IMR-90 (cell line): ENCODE measurements around the gene WDR27. TPM values are rescaled to one million over a fixed set of nuclear protein-coding genes. Genes with fewer than 3 reads are reported as not detected.

Source experiments
- ATAC-seq: fragments of 200-7000 bp; cut with Tn5 transposase; 2 replicates; pipeline ENCODE4 v1.9.1; 2020; ENCODE audit warnings: low read depth, mild to moderate bottlenecking, moderate library complexity
- BruUV-seq: library from RNA; stranded (reverse); fragments of 400-500 nt; replicated peaks from 2 replicates; lab custom pipeline; 2021; lab: Mats Ljungman, UMichigan
- CTCF ChIA-PET: fragments of 300-600 bp; formaldehyde crosslinking; extraction: SDS; loops from one replicate; lab custom pipeline; 2021; ENCODE audit warnings: antibody characterized with exemption; lab: Yijun Ruan, JAX
- POLR2A ChIA-PET: fragments of 300-600 bp; sonication (Branson Sonifier 250); formaldehyde crosslinking; loops from one replicate; lab custom pipeline; 2022; ENCODE audit warnings: antibody characterized with exemption; ENCODE audit not compliant: unreplicated experiment; lab: Charles Lee
- DNase-seq: peaks from one replicate; pipeline ENCODE4 v3.0.0; 2013
- H2AFZ ChIP-seq: replicated peaks from 2 replicates; pipeline ENCODE3; 2013; ENCODE audit warnings: low read length, mild to moderate bottlenecking; ENCODE audit not compliant: poor library complexity
- H2AK5ac ChIP-seq: 2 replicates; pipeline ENCODE4 v1.6.1; 2013; ENCODE audit warnings: low read depth, low read length, inconsistent platforms
- H2AK9ac ChIP-seq: replicated peaks from 2 replicates; pipeline ENCODE3; 2013; ENCODE audit warnings: mild to moderate bottlenecking, low read depth, low read length, moderate library complexity; ENCODE audit not compliant: poor library complexity
- H2BK120ac ChIP-seq: 2 replicates; pipeline ENCODE4 v1.6.1; 2013; ENCODE audit warnings: low read depth, low read length, inconsistent platforms
- H2BK15ac ChIP-seq: 3 replicates; pipeline ENCODE4 v1.6.1; 2013; ENCODE audit warnings: low read depth, low read length, inconsistent platforms
- H2BK20ac ChIP-seq: 2 replicates; pipeline ENCODE4 v1.6.1; 2013; ENCODE audit warnings: low read depth, mild to moderate bottlenecking, inconsistent platforms, low read length, moderate library complexity
- H2BK5ac ChIP-seq: 2 replicates; pipeline ENCODE4 v1.6.1; 2013; ENCODE audit warnings: mild to moderate bottlenecking, low read depth, low read length, inconsistent platforms; ENCODE audit not compliant: poor library complexity, severe bottlenecking
- H3K14ac ChIP-seq: replicated peaks from 2 replicates; pipeline ENCODE4 v1.6.1; 2013; ENCODE audit warnings: low read depth, low read length, inconsistent platforms
- H3K18ac ChIP-seq: 2 replicates; pipeline ENCODE4 v1.6.1; 2013; ENCODE audit warnings: low read depth, low read length, control low read depth
- H3K23ac ChIP-seq: 2 replicates; pipeline ENCODE4 v1.6.1; 2013; ENCODE audit warnings: low read depth, low read length, inconsistent platforms
- H3K27ac ChIP-seq: 2 replicates; pipeline ENCODE4 v1.5.1; 2013; ENCODE audit warnings: mild to moderate bottlenecking, control low read depth, low read length; ENCODE audit not compliant: insufficient read depth
- H3K27me3 ChIP-seq: 2 replicates; pipeline ENCODE4 v1.6.1; 2013; ENCODE audit warnings: low read length; ENCODE audit not compliant: control insufficient read depth, insufficient read depth
- H3K36me3 ChIP-seq: 2 replicates; pipeline ENCODE4 v1.6.1; 2013; ENCODE audit warnings: low read length, mixed read lengths; ENCODE audit not compliant: control insufficient read depth, insufficient read depth
- H3K4ac ChIP-seq: 2 replicates; pipeline ENCODE4 v1.6.1; 2013; ENCODE audit warnings: low read depth, low read length, inconsistent platforms
- H3K4me1 ChIP-seq: 2 replicates; pipeline ENCODE4 v1.6.1; 2013; ENCODE audit warnings: low read length, mixed read lengths; ENCODE audit not compliant: control insufficient read depth, insufficient read depth
- H3K4me2 ChIP-seq: 2 replicates; pipeline ENCODE4 v1.6.1; 2013; ENCODE audit warnings: low read depth, mild to moderate bottlenecking, control low read depth, low read length, moderate library complexity
- H3K4me3 ChIP-seq: 2 replicates; pipeline ENCODE4 v1.5.1; 2013; ENCODE audit warnings: low read depth, mild to moderate bottlenecking, control low read depth, low read length, moderate library complexity; ENCODE audit not compliant: insufficient read depth
- H3K56ac ChIP-seq: 2 replicates; pipeline ENCODE4 v1.6.1; 2013; ENCODE audit warnings: low read length, inconsistent platforms; ENCODE audit not compliant: insufficient read depth; ENCODE audit errors: extremely low read depth
- H3K79me1 ChIP-seq, 2 experiments: 2 replicates each; pipeline ENCODE4 v1.6.1; 2013; ENCODE audit warnings: low read length in 2 of 2, inconsistent platforms in 1 of 2, low read depth in 1 of 2
- H3K9ac ChIP-seq: 2 replicates; pipeline ENCODE4 v1.6.1; 2013; ENCODE audit warnings: low read depth, low read length, control low read depth
- H3K9me1 ChIP-seq: 2 replicates; pipeline ENCODE4 v1.6.1; 2013; ENCODE audit warnings: low read length, inconsistent platforms; ENCODE audit not compliant: insufficient read depth
- H3K9me3 ChIP-seq: 2 replicates; pipeline ENCODE4 v1.6.1; 2013; ENCODE audit warnings: low read length; ENCODE audit not compliant: control insufficient read depth, insufficient read depth
- H4K20me1 ChIP-seq: 2 replicates; pipeline ENCODE4 v1.6.1; 2013; ENCODE audit warnings: low read length, inconsistent platforms; ENCODE audit not compliant: insufficient read depth
- H4K5ac ChIP-seq: 2 replicates; pipeline ENCODE4 v1.6.1; 2013; ENCODE audit warnings: mild to moderate bottlenecking, low read depth, low read length, control low read depth
- H4K8ac ChIP-seq, 2 experiments: 2 replicates each; pipeline ENCODE4 v1.6.1; 2013; ENCODE audit warnings: low read depth in 2 of 2, low read length in 2 of 2, control low read depth in 1 of 2, inconsistent platforms in 1 of 2
- H4K91ac ChIP-seq: 2 replicates; pipeline ENCODE4 v1.6.1; 2013; ENCODE audit warnings: low read depth, low read length, inconsistent platforms; ENCODE audit not compliant: insufficient read depth
- BHLHE40 ChIP-seq: fragments of 150-350 bp; IDR thresholded peaks from 2 replicates; pipeline ENCODE4 v1.6.1; 2016; ENCODE audit warnings: mild to moderate bottlenecking, low read depth, low read length
- CEBPB ChIP-seq: IDR thresholded peaks from 2 replicates; pipeline ENCODE4 v1.6.1; 2012; ENCODE audit warnings: low read depth, low read length, improper control_type of control experiment
- ELK1 ChIP-seq: fragments of 150-350 bp; IDR thresholded peaks from 2 replicates; pipeline ENCODE4 v1.6.1; 2016; ENCODE audit warnings: low read depth, mild to moderate bottlenecking, low read length, moderate library complexity, borderline replicate concordance
- FOS ChIP-seq: fragments of 150-350 bp; IDR thresholded peaks from 2 replicates; pipeline ENCODE4 v1.6.1; 2016; ENCODE audit warnings: low read depth, low read length
- MAFK ChIP-seq: IDR thresholded peaks from 2 replicates; pipeline ENCODE4 v1.6.1; 2012; ENCODE audit warnings: low read depth, low read length, improper control_type of control experiment
- MAZ ChIP-seq: IDR thresholded peaks from 2 replicates; pipeline ENCODE4 v1.6.1; 2012; ENCODE audit warnings: low read depth, mild to moderate bottlenecking, low read length, improper control_type of control experiment, moderate library complexity, borderline replicate concordance
- POLR2A ChIP-seq: IDR thresholded peaks from 2 replicates; pipeline ENCODE4 v1.6.1; 2012; ENCODE audit warnings: mild to moderate bottlenecking, low read depth, low read length
- RAD21 ChIP-seq: IDR thresholded peaks from 2 replicates; pipeline ENCODE4 v1.6.1; 2012; ENCODE audit warnings: low read length, improper control_type of control experiment
- RCOR1 ChIP-seq: IDR thresholded peaks from 2 replicates; pipeline ENCODE4 v1.6.1; 2012; ENCODE audit warnings: mild to moderate bottlenecking, low read length, improper control_type of control experiment; ENCODE audit not compliant: insufficient replicate concordance
- SMC3 ChIP-seq: fragments of 150-350 bp; IDR thresholded peaks from 2 replicates; pipeline ENCODE4 v1.6.1; 2016; ENCODE audit warnings: low read depth, mild to moderate bottlenecking, antibody characterized with exemption, low read length, moderate library complexity
- USF2 ChIP-seq: fragments of 150-350 bp; IDR thresholded peaks from 2 replicates; pipeline ENCODE4 v1.6.1; 2017; ENCODE audit warnings: mild to moderate bottlenecking, antibody characterized with exemption, low read length, low read depth
- WGBS, 2 experiments: methylation state at CpG; one replicate each; pipeline versions ENCODE4 v1.1.5 to v1.1.7; 2013; ENCODE audit warnings: missing lambda C conversion rate in 2 of 2; ENCODE audit not compliant: insufficient read length in 1 of 2; ENCODE audit errors: extremely low coverage in 2 of 2; 5-methylcytosine and 5-hydroxymethylcytosine counted together
- dilution Hi-C: fragments of 300-500 bp; cut with HindIII; formaldehyde crosslinking; loops from one replicate; pipeline ENCODE4 v1.14.3; 2018; ENCODE audit warnings: low sequenced_read_pairs; ENCODE audit not compliant: unreplicated experiment
- in situ Hi-C: fragments of 300-500 bp; cut with MboI; formaldehyde crosslinking; loops from 3 replicates; pipeline ENCODE4 v1.14.3; 2019; ENCODE audit warnings: low sequenced_read_pairs, inconsistent platforms, mixed read lengths
- intact Hi-C: fragments of 100-400 bp; cut with micrococcal nuclease; formaldehyde crosslinking; loops from 2 replicates; pipeline ENCODE4 v1.10.0; 2022
- polyA plus RNA-seq, 3 experiments: library from polyadenylated mRNA; depleted of rRNA; stranded (reverse); fragments of >200 nt; gene quantifications; 2 replicates each; pipeline ENCODE4 v1.2.3, GENCODE V29; 2012; ENCODE audit warnings: low replicate concordance in 1 of 3
- total RNA-seq: library from RNA; depleted of rRNA; stranded (reverse); fragments of >200 nt; gene quantifications from 2 replicates; pipeline ENCODE4 v1.2.3, GENCODE V29; 2012

WDR27 gene
- total and polyA plus RNA-seq, 2 of the 4 experiments (the other 2 are of a cell fraction): 7.0 to 18.5 TPM

- no peak for TF ChIP-seq FOS
Measured at GRCh38 chr6:169424149-169424804, 277.6 kb downstream of the WDR27 start (continued).

GRCh38 chr6:169421586-169422264, 280.1 kb downstream of the WDR27 start:
- H3K9ac ChIP-seq: no peak overlapping the region
- H3K23ac ChIP-seq: no peak overlapping the region
- no peaks in the 10 kb centered on the region for H3K9me3 ChIP-seq
- H3K27me3 ChIP-seq: no peaks in the 10 kb centered on the region
- BruUV-seq: no TSS peak
- WGBS, 2 experiments: 72% methylated on average over 6 of the region's 14 CpGs; no CpG with 5 or more reads in 1 of the 2 experiments
- H3K36me3 ChIP-seq: no peaks in the 10 kb centered on the region
- H2BK120ac ChIP-seq: no peak overlapping the region; the same call in 1 of the 2 replicates
- ATAC-seq (no peak), DNase-seq (no peak)
- H4K91ac ChIP-seq: no peak overlapping the region
- dilution Hi-C loops (no loop called here), in situ Hi-C loops (no loop called here), intact Hi-C loops (no loop called here)
- H3K4me2 ChIP-seq: no peak overlapping the region
- H4K20me1 ChIP-seq: no peaks in the 10 kb centered on the region
- H3K4me3 ChIP-seq: no peak overlapping the region
- H2AK5ac ChIP-seq: no peak overlapping the region
- H4K8ac ChIP-seq: no peak overlapping the region
- no peaks in the 10 kb centered on the region for H3K79me1 ChIP-seq
- TF ChIP-seq USF2 (no peak), RAD21 (no peak), POLR2A (no peak), ELK1 (no peak), CEBPB (no peak), BHLHE40 (no peak), MAZ (no peak), RCOR1 (no peak), SMC3 (no peak), FOS (no peak), MAFK (no peak)
- H3K4ac ChIP-seq: no peak overlapping the region
- CTCF ChIA-PET: interaction anchor here (0.6 to 1.3 kb wide), 3 partner anchors 8 to 20 kb away, joined by 3 to 4 read pairs (median 3); no protein-coding TSS in a partner anchor
- H2AFZ ChIP-seq: no peak overlapping the region
- H3K56ac ChIP-seq: no peak overlapping the region
- H3K18ac ChIP-seq: no peak overlapping the region
- H4K5ac ChIP-seq: no peak overlapping the region
- no peak overlapping the region for H3K14ac ChIP-seq
- POLR2A ChIA-PET: no interaction called here
- H2BK15ac ChIP-seq: no peak overlapping the region
- no peak overlapping the region for H2BK5ac ChIP-seq
- no peak overlapping the region for H3K27ac ChIP-seq
- H2BK20ac ChIP-seq: no peak overlapping the region
- no peaks in the 10 kb centered on the region; the same call in 1 of the 2 replicates for H3K9me1 ChIP-seq
- no peak overlapping the region for H2AK9ac ChIP-seq
- H3K4me1 ChIP-seq: no peaks in the 10 kb centered on the region
